GM19395 (cell line): ENCODE data around the gene MXI1.

ENCODE experiments used
- ATAC-seq: cut with Tn5 transposase; IDR thresholded peaks from one replicate; pipeline ENCODE4 v1.9.1; 2021; ENCODE audit warnings: mild to moderate bottlenecking, moderate library complexity; ENCODE audit not compliant: unreplicated experiment

Gene MXI1

DNA sequence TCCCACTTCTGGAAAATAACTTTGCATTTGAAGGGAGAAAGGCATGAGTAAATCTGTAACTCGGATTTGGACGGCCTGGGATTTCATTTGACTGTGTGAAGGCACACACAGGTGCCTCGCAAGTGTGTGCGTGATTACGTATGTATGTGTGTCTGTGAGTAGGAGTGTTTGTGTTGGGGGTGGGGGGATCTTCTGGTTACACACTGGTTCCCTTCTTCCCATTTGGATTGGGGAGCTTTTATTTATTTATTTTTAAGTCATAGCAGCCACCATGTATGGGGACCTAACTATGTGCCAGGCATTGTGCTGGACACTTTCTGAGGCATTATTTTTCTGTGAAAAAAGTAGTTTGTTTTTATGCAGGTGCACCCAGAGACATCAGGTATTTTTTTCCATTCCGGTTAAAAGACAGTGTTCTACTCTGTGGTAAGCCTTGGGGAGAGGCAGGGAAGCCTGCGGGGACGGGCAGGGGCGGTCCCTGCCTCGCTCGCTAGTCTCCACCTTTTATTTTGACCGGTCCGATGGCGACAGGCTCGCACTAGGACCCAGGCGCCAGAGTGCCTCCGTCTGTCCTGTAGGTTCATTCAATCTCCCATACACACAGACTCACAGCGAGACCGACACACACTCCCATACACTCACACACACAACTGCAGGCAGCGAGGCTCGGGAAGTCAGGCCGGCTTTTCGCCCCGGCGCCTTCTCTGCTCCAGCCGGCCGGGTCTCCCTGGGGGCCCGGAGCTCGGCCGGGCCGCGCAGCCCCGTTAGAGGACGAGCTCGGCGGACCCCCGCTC is at the start of gene MXI1:
MXI1 (plus strand) TSS at position 595 of the 794 bp plus-strand sequence. CDS start 204 bp downstream, outside the sequence.
- ATAC-seq: peak; percentile 58

DNA sequence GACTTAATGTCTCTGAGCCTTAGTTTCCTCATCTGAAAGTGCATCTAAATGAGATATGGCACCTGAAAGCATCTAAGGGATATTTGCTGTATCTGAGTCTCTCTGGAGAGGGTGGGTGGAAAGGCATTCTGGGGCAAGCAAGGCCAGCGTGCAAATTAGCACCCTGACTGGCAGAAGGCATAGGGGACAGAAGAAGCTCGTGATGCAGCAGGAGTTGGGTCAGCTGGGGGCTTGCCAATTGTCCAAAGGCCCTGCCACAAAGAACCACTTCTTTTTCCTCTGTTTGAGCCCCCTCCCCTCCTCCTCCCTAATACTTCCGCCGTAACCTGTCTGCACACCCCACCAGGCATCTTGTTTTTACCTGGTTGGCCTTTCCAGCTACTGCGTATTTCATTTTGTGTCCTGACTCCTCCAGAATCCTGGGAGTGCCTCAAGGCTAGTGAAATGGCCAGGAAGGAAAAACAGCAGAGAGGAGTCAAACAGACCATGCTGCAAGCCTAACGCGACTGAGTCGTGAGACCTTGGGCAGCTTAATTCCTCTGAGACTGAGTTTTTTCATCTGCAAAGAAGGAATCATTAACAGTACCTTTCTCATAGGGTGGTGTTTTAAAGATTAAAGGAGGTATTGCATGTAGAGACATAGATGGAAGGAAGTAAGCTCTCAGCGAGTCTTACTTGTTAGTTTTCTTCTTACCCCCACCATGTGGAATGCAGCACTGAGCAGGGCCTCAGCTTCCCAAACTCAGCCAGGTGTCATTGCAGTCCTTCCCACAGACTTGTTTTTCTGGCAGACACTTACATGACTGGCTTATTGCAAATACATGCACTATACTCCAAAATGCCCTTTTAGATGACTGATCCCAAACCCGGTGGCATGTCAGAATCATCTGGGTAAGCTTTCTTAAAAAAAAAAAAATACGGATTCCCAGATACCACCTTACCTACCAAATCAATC is 49.1 kb upstream of the MXI1 start:
- no peak for ATAC-seq

DNA sequence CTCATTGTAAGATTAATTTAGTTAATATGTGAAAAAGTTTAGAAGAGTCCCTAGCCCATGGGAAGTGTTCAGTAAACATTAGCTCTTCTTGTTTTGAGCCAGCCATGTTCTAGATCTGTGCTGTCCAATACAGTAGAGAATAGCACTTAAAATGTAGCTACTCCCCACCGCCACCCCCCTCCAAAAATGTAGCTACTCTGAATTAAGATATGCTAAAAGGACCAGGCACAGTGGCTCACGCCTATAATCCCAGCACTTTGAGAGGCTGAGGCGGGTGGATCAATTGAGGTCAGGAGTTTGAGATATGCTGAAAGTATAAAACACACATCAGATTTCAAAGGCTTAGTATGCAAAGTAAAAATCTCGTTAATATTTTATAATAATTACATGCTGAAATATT is 47.3 kb upstream of the MXI1 start:
- no peak for ATAC-seq

GRCh38 chr10:110160522-110160921 is 46.9 kb upstream of the MXI1 start:
- ATAC-seq: no peak

- ATAC-seq: no peak
These were observed 44.7 kb upstream of the MXI1 start for GRCh38 chr10:110162741-110163145.

GRCh38 chr10:110163192-110163773 is 44.1 kb upstream of the MXI1 start:
- ATAC-seq: no peak

GRCh38 chr10:110163841-110164240 is 43.6 kb upstream of the MXI1 start:
- no peak for ATAC-seq

GRCh38 chr10:110165239-110165638 is 42.2 kb upstream of the MXI1 start:
- no peak for ATAC-seq

DNA sequence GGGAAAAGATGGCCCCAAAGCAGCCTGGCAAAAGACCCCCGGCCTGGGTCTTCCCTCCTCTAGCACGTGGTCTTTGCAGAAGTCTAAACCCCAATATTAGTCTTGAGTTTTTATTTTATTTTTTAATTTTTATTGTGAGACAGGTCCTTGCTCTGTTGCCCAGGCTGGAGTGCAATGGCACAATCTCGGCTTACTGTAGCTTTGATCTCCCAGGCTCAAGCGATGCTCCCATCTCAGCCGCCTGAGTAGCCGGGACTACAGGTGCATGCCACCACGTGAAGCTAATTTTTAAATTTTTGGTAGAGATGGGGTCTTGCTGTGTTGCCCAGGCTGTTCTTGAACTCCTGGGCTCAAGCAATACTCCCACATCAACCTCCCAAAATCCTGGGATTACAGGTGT is 40.3 kb upstream of the MXI1 start:
- no peak for ATAC-seq

GRCh38 chr10:110168601-110169481 is 38.6 kb upstream of the MXI1 start:
- peak; percentile 57 for ATAC-seq

- ATAC-seq: no peak
These were observed 37.8 kb upstream of the MXI1 start for GRCh38 chr10:110169586-110169985.

- no peak for ATAC-seq
These were observed 37.0 kb upstream of the MXI1 start for GRCh38 chr10:110170142-110170971.

DNA sequence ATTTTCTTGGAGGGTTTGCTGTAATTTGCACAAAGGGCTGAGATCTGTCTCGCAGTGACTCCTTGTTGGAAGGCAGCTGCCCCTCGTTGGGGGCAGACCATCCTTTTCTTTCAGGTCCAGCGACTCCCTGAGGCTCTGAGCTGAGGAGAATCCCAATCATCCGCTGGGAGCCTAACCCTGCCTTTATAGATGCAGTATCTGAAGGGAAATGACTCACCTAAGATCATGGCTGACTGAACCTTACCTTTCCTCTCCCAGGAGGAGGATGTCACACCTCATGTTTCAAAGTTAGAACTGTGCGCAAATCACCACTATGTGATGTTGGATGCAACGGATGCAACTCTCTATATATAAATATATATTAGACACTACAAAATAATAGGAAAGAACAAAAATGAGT is 36.4 kb upstream of the MXI1 start:
- ATAC-seq: no peak

DNA sequence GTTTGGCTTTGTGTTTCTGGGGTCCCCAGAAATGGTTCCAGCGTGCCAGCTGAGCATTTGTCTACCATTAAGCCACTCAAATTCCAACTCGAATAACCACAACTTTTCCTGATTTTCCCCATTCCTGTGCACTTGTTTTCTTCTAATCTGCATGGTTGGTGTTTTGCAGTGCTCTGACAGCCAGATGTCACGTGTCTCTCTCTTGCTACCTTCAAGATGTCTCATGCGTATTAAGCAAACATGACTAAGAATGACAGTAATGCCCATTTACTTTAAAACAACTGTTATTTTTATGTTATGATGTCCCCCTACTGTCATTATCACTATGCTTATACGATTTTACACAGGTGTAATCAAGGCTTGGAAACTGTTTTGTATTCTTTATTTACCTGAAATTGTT is 35.2 kb upstream of the MXI1 start:
- ATAC-seq: no peak

DNA sequence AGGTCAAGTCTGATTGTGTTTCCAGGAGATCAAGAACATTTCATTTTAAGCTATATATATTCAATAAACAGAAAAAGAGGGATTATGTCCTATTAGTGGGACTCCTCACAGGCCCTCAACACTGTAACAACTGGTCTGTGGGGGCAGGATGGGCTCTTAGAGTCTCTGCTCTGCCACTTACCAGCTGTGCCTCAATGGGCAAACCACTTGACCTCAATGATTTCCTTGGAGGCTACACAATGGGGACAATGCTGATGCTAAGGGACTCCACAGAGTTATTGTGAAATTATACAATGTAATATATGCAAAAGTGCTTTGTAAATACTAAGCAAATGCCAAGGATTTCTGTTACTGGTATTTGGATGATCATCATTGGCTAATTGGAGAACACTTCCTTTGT is 33.2 kb upstream of the MXI1 start:
- no peak for ATAC-seq

GRCh38 chr10:110174816-110175215 is 32.6 kb upstream of the MXI1 start:
- no peak for ATAC-seq

GRCh38 chr10:110175406-110175805 is 32.0 kb upstream of the MXI1 start:
- ATAC-seq: no peak

DNA sequence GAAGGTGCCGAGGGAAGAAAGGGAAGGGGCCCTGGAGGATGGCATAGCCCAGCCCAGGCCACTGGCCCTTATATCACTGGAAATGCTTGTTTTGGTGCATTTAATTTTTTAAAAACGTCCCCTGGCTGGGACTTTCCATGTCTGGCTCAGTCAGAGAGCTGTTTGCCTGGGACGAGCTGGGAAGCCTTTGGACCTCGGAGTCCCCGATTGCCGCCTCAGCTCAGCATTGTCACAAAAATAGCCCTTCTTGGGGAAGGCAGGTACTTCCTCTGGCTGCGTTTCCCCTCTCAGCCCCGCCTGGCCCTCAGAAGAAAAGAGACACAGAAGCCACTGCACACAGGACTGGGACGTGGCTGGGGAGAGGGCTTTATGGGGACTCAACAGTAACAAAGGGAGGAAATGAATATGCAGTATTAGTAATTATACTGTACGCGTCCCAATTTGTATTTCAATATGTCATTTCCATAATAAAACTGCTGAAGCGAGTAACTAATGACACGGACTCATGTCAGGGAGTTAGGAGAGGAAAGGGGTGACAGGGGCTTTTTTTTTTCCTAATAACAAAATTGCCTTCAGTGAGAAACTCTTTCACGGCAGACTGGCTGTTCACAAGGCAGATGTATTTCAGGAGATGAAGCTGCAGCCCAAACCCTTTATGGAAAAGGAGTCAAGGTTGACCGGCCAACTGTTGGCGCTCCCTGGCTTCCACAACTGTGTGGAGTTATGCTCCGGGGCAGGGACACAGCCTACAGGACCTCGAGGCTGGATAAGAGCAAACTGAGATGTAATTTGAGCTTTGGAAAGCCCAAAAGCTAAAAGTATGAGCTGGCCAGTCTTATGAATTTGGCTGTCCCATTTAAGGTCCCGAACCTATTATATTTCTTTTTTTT is 31.0 kb upstream of the MXI1 start:
- ATAC-seq: peak; percentile 50

- no peak for ATAC-seq
These were observed 28.2 kb upstream of the MXI1 start for GRCh38 chr10:110179220-110179619.
